SIG-M5 treated with dmso at 0.1 percent for 504 hours (cell line): ENCODE results near the gene DEFB124.
"Not testable (repeated sequence)": the region's sequence is repeated elsewhere in the genome, so short reads cannot be mapped to it uniquely, and the experiment has no call there.

Experiments
- DNase-seq: peaks from one replicate; lab custom pipeline; 2025; ENCODE audit not compliant: unreplicated experiment; lab: John Stamatoyannopoulos, UW

The DEFB124 gene

DNA sequence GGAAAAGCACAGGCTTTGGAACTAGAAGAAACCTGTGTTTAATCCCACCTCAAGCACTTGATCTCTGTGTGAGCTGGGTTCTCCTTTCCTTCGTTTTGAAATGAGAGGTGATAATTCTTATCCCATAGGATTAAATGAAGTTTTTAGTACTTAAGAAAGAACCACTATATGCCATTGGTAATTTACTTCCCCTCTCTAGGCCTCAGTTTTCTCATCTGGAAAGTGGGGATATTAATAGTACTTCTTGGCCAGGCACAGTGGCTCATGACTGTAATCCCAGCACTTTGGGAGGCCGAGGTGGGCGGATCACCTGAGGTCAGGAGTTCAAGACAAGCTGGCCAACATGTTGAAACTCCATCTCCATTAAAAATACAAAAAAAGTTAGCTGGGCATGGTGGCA, 14.2 kb upstream of the DEFB124 start:
- DNase-seq: no peak

DNA sequence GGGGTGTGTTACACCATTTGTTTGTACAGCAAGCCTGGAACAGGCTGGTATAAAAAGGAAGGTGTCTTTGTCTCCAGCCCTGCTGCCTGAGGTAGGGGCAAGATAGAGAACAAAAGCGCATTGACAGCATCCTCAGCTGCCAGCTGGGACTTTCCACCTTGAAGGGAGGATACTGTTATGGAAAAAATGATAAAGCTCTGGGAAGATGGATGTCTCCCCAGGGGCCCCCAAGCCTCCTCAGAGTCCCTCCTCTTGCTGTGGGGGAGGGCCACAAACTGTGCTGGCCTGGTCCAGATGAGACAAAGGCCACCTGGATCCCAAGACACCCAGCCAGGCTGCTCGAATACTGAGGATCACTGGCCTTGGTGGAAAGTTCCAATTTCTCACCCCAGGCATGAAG, 13.2 kb upstream of the DEFB124 start:
- DNase-seq: no peak

GRCh38 chr20:31485450-31486339, 10.8 kb upstream of the DEFB124 start:
- DNase-seq: no peak

DNA sequence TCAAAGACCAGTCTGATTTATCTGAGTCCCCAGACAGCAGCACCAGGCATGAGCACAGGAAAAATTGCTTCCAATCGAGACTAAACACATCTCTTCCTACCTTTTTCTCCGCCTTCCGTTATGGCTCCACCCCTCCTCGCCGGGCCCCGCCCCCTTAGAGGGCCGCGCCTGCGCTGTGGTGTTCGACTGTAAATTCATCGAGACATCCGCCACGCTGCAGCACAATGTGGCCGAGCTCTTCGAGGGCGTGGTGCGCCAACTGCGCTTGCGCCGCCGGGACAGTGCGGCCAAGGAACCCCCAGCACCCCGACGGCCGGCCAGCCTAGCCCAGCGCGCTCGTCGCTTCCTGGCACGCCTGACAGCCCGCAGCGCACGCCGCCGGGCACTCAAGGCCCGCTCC, 9.1 kb upstream of the DEFB124 start:
- DNase-seq: no peak

DNA sequence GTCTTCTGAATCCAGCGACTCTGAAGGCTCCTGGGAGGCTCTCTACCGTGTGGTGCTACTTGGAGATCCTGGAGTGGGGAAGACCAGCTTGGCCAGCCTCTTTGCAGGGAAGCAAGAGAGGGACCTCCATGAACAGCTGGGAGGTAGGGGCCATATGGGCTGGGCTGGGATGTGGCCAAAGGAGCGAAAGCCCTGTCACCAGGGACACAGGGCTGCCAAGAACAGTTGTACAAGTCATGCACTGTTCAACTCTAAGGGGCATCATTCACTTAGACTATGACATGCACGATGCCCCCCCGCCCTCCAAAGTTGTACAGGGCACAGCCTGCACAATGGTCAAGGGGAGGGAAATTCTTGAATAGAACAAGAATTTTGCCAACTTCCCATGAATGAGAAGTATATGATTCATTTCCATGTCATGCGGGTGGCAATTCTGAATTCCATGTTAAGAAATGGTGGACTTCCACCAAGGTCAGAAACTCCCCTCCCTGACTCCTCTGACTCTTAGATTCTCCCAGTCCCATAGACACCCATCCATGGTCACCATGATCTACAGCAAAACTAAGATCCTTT, 1.8 kb upstream of the DEFB124 start:
- no peak for DNase-seq

- DNase-seq: no peak
These were observed 1.3 kb upstream of the DEFB124 start for GRCh38 chr20:31476294-31476585.

- DNase-seq: no peak
These were observed 756 bp upstream of the DEFB124 start for GRCh38 chr20:31475472-31476293.

GRCh38 chr20:31474097-31474436, 860 bp downstream of the DEFB124 start:
- peak; percentile 60 for DNase-seq

DNA sequence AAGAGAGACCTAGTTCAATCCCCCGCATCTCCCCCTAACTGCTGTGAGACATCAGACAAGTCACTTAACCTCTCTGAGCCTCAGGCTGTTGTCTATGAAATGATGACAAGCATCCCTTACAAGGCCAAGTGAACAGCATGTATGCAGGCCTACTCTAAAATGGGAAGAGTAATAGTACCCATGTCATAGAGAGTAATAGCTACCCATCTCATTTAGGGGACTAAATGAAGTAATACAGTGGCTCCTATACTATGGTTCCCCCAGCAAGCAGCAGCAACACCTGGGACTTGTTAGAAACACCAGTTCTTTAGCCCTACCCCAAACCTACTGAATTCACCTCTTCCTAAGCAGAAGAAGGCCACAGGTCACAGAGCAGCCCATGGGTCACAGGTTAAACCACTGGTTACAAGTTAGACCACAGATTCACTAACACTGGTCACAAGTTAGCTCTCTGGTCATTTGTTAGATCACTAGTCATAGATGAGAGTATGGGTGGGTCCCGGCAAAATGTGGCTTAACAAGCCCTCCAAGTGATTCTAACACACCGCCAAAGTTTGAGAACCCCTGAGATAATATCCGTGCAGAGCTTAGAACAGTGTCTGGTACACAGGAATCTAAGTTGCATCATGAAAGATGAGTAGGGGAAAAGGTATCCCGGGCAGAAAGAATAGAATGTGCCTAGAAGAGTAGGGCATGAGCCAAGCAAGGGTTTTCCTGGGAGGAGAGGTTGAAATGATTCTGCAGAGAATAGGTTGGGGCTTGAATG, 1.4 kb downstream of the DEFB124 start:
- peak; percentile 47 for DNase-seq

DNA sequence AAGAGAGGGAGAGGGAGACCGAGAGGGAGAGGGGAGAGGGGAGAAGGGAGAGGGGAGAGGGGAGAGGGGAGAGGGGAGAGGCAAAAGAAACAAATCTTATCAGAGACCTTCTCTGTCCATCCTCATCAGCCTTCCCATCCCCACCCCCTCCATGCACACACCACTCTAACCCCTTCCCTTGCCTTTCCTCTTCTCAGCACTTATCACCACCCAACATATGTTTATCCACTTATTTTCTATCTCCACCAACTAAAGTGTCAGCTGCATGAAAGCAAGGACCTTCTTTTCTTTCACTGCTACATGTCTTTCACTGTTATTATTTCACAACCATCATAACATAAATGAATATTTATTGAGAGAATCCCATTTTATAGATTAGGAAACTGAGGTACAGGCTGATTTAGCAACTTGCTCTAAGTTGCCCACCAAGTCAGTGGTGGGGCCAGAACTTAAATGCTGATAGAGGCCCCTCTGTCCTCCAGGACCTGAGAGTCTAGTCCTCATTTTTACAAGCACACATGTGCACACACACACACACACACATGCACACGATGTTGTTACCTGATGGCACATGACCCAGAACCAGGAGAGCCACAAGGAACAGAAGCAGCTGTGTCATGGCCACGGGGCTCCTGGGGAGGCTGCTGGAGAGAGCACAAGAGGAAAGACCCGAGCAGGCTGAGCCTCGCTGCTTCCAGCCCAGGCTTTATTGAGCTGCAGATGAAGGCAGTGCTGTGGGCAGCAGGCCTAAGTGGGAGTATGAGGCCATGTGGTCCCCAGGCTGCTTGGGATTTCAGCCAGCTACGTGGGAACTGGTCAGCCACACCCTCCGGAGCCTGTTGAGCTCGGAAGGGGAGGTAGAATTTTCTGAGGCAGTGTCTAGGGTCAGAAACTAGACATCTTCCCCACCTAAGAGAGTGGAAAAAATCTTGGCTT, 2.3 kb downstream of the DEFB124 start:
- DNase-seq: no peak

GRCh38 chr20:31470946-31471345, 4.0 kb downstream of the DEFB124 start:
- not testable (repeated sequence) for DNase-seq

GRCh38 chr20:31454361-31454760, 20.6 kb downstream of the DEFB124 start:
- DNase-seq: no peak

- no peak for DNase-seq
These were observed 22.4 kb downstream of the DEFB124 start for GRCh38 chr20:31452575-31452974.

DNA sequence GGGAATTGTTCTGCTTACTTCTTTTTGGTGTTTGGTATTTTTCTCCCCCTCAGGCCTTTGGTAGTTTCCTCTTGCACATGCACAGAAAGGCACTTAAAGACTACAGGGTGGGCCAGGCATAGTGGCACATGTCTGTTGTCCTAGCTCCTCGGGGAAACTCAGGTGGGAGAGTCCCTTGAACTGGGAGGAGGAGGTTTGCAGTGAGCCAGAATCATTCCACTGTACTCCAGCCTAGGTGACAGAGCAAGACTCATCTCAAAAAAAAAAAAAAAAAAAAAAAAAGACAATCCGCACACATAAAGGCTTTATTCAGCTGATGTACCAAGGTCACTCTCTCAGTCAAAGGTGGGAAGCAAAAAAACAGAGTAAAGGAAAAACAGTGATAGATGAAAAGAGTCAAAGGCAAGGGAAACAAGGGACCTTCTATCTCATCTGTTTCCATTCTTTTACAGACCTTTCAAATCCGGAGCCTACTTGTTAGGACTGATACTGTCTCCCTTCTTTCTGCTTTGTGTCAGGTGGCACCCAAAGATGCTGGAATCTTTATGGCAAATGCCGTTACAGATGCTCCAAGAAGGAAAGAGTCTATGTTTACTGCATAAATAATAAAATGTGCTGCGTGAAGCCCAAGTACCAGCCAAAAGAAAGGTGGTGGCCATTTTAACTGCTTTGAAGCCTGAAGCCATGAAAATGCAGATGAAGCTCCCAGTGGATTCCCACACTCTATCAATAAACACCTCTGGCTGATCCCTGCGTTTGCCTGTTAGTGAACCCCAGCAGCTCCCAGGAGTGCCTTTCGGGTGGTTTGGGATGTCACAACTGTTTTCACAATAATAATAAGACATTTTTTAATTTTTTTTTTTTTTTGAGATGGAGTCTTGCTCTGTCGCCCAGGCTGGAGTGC, 25.2 kb downstream of the DEFB124 start:
- DNase-seq: no peak

DNA sequence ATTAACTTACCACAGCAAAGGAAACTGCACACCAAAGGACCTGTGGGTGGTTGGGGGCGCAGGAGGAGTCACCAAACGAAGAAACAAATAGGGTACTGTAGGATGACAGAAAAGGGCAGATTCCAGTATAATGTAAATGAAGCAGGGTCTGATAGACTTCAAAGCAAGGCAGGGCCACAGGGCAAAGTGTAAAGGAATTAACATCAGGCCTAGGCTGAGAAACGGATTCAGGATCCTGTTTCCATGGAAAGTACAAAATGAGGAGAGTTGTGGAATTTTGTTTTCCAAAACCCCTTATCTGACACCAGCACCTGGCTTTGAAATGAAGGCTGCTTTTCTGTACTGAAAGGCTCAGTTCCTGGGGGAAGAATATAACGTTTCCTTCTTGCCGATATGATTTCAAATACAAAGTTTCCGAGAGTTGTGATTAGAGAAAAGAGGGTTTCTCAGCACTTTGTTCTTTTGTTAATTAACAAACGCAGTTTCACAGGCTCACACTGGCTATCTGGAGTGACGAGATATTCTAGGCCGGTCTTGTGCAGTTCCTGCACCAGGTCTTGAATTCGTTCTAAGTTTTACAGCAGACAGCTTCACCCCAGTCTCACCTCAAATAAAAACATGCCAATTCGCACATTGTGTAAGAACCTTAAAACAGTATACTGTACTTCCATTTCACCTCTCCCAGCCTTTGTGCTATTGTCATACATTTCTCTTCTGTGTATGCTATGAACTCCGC, 28.7 kb downstream of the DEFB124 start:
- no peak for DNase-seq

- DNase-seq: no peak
These were observed 34.8 kb downstream of the DEFB124 start, which contains the start of gene DEFB123 for GRCh38 chr20:31440012-31440659. Gene DEFB123, plus strand, starts transcription at chr20:31440632. Its CDS starts 67 bp downstream, at chr20:31440699.

DNA sequence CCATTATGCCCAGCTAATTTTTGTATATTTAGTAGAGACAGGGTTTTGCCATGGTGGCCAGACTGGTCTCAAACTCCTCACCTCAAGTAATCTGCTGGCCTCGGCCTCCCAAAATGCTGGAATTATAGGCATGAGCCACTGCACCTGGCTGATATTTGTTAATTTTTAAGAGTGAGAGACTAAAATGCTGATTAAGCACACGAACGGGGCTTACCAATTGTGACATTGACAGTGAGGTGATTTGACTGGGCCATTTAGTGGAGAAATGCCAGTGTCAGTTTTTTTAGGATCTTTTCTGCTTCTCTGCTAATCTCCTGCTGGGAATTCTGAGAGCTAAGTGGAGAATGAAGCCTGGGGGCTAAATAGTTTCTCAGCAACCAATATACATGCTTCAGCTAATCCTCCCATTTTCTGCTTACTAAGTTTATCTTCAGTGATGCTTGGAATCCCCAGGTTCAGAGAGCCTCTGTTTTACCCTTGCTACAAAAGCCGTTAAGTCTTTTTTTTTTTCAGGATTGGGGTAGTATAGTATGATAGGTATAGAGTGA, 44.3 kb downstream of the DEFB124 start:
- DNase-seq: no peak

- not testable (repeated sequence) for DNase-seq
These were observed 47.4 kb downstream of the DEFB124 start for GRCh38 chr20:31427576-31427975.
